ENCODE measurements around the gene SMAD6.

DNA sequence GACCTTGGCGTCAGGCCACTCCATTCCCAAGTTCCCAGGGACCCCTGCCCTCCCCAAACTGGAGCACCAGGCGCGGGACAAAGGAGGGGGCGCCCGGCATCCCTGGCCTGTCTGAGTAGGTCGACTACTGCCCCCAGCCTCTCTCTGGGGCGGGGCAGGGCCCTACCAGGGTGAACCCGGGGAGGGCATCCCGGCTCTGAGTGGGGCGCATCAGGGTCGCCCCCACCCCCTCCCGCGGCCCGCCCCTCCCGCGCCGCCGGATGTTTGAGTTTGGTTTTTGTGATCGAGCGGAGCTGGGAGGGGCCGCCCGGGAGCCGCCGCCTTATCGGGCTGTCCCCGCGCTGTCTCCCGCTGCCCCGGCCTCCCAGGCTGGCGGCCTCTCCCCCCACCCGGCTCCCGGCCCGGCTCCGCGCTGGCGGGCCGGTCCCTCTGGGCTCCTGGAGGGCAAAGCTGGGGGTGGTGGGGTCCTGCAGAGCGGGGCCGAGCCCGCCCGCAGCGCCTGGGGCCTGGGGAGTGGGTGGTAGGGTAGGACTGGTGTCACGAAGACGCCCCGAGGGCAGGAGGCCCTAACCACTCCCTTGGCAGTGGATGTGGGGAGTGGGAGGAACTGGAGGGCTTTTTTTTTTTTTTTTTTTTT is 47.2 kb upstream of the SMAD6 start:
- TF ChIP-seq CTCF (IDR thresholded peaks at IDR 0.05) (no peak), POLR2A (IDR thresholded peaks at IDR 0.05) (no peak)
